H1 (cell line): ENCODE results near the gene KLHDC10.

Source experiments
- CEBPB ChIP-seq: IDR thresholded peaks from 2 replicates; pipeline ENCODE4 v1.6.1; 2012; ENCODE audit warnings: low read depth, low read length
- CHD1 ChIP-seq: IDR thresholded peaks from 2 replicates; pipeline ENCODE4 v1.6.1; 2012; ENCODE audit warnings: low read depth, low read length, improper control_type of control experiment
- NANOG ChIP-seq: IDR thresholded peaks from 2 replicates; pipeline ENCODE4 v1.6.1; 2011; ENCODE audit warnings: low read length, low read depth, mild to moderate bottlenecking, inconsistent platforms; ENCODE audit not compliant: insufficient read depth, poor library complexity, severe bottlenecking
- SP2 ChIP-seq: IDR thresholded peaks from 2 replicates; pipeline ENCODE4 v1.6.1; 2012; ENCODE audit warnings: mild to moderate bottlenecking, low read length, inconsistent platforms
- TCF12 ChIP-seq: IDR thresholded peaks from 2 replicates; pipeline ENCODE4 v1.6.1; 2011; ENCODE audit warnings: low read depth, mild to moderate bottlenecking, low read length
- TF ChIP-seq, protein P1 (sequence below), 3 experiments: IDR thresholded peaks; 1 replicate in 2 of 3; 2 replicates in 1 of 3; pipeline versions ENCODE4 v1.5.1 to v1.6.1; 2011; ENCODE audit warnings: low read length in 3 of 3, mild to moderate bottlenecking in 3 of 3, inconsistent platforms in 2 of 3, low read depth in 1 of 3, moderate library complexity in 1 of 3; ENCODE audit not compliant: insufficient read depth in 1 of 3; ENCODE audit errors: control extremely low read depth in 1 of 3

DNA sequence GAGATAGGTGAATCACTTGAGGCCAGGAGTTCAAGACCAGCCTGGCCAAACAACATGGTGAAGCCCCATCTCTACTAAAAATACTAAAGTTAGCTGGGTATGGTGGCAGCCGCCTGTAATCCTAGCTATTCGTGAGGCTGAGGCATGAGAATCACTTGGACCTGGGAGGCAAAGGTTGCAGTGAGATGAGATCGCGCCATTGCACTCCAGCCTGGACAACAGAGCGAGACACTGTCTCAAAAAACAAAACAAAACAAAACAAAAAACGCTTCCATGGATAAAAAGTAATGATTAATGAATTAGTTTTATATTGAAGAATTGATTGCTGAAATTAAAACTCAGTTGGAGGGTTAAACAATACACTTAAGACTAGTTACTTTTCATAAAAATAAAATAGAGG is 32.3 kb downstream of the KLHDC10 start:
- TF ChIP-seq CHD1 (no peak), TCF12 (no peak), SP2 (no peak), NANOG (no peak), CEBPB (no peak)
- TF ChIP-seq, protein P1, sequence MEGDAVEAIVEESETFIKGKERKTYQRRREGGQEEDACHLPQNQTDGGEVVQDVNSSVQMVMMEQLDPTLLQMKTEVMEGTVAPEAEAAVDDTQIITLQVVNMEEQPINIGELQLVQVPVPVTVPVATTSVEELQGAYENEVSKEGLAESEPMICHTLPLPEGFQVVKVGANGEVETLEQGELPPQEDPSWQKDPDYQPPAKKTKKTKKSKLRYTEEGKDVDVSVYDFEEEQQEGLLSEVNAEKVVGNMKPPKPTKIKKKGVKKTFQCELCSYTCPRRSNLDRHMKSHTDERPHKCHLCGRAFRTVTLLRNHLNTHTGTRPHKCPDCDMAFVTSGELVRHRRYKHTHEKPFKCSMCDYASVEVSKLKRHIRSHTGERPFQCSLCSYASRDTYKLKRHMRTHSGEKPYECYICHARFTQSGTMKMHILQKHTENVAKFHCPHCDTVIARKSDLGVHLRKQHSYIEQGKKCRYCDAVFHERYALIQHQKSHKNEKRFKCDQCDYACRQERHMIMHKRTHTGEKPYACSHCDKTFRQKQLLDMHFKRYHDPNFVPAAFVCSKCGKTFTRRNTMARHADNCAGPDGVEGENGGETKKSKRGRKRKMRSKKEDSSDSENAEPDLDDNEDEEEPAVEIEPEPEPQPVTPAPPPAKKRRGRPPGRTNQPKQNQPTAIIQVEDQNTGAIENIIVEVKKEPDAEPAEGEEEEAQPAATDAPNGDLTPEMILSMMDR (IDR thresholded peaks at IDR 0.05; ENCODE audit: control extremely low read depth in 1 of 3, insufficient read depth in 1 of 3, low read depth in 1 of 3, low read length in 3 of 3) = no peak
